ENCODE data around the gene NRG4.
"Not testable (repeated sequence)": the region's sequence is repeated elsewhere in the genome, so short reads cannot be mapped to it uniquely, and the experiment has no call there.

Gene NRG4

DNA sequence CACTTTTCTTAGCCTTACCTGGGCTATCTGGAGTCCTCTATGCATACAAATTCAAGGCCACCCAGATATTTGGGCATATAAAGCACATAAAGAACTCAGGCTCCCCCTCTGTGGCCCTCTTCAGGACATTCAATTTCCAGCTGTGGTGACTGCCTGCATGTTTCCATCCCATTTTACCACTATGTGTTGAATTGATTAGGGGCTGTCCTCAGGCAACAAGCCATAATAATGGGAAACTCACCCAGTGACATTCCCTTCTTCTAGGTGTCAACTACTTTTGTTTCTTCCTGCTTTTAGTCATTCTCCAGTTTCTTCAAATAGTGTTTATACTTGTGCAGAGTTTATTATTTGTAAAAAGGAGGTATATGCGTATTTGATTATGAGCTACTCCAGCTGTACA, 18.0 kb downstream of the NRG4 start:
- no peak for FAIRE-seq
- TF ChIP-seq, protein P1, sequence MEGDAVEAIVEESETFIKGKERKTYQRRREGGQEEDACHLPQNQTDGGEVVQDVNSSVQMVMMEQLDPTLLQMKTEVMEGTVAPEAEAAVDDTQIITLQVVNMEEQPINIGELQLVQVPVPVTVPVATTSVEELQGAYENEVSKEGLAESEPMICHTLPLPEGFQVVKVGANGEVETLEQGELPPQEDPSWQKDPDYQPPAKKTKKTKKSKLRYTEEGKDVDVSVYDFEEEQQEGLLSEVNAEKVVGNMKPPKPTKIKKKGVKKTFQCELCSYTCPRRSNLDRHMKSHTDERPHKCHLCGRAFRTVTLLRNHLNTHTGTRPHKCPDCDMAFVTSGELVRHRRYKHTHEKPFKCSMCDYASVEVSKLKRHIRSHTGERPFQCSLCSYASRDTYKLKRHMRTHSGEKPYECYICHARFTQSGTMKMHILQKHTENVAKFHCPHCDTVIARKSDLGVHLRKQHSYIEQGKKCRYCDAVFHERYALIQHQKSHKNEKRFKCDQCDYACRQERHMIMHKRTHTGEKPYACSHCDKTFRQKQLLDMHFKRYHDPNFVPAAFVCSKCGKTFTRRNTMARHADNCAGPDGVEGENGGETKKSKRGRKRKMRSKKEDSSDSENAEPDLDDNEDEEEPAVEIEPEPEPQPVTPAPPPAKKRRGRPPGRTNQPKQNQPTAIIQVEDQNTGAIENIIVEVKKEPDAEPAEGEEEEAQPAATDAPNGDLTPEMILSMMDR (IDR thresholded peaks at IDR 0.05; ENCODE audit: insufficient read depth, missing control alignments), result no peak

DNA sequence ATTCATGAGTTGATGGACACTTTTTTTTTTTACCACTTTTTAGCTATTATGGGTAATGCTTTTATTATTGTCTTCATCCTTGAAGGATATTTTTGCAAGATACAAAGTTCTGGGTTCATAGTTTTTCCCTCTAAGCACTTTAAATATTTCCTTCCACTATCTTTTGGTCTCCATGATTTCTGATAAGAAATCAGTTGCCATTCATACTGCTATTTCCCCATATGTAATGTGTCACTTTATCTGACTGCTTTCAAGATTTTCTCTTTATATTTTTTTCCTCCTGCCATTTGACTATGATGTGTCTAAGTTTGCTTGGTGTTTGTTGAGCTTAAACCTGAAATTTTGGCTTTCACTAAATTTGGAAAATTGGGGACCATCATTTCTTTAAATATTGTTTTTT, 19.3 kb downstream of the NRG4 start:
- no peak for DNase-seq (ENCODE audit: insufficient read length, low spot score)
- FAIRE-seq, result no peak
- TF ChIP-seq, protein P1 (IDR thresholded peaks at IDR 0.05; ENCODE audit: insufficient read depth, missing control alignments), result no peak

More for the DNA sequence above, 18.0 kb downstream of the NRG4 start:
- DNase-seq (ENCODE audit: insufficient read length, low spot score), result no peak

DNA sequence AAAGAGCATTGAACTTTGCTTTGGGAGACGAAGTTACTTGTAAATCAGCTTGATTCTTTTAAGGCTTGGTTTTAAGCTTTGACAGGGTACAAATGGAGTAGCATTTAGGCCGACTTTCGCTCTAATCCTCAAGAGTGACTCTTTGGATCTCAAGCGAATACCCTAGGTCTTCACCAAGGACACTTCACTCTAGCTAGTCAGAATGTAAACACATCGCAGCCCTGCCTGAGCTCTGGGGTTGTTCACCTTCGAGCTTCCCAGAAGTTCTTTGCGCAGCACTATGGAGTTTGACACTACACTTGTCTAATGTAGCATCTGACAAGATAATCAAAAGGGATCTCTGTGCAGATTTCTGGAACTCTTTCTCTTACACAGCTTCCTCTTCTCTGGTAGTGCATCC, 22.3 kb downstream of the NRG4 start:
- no peak for DNase-seq (ENCODE audit: insufficient read length, low spot score)
- no peak for FAIRE-seq
- TF ChIP-seq, protein P1 (IDR thresholded peaks at IDR 0.05; ENCODE audit: insufficient read depth, missing control alignments), result no peak

GRCh38 chr15:75989045-75989444, 23.2 kb downstream of the NRG4 start:
- FAIRE-seq (no peak), DNase-seq (ENCODE audit: insufficient read length, low spot score) (no peak)
- TF ChIP-seq, protein P1 (IDR thresholded peaks at IDR 0.05; ENCODE audit: insufficient read depth, missing control alignments), result no peak

- DNase-seq (ENCODE audit: insufficient read length, low spot score), result no peak
- TF ChIP-seq, protein P1 (IDR thresholded peaks at IDR 0.05; ENCODE audit: insufficient read depth, missing control alignments), result no peak
- FAIRE-seq, result no peak
Measured at GRCh38 chr15:75985971-75986370, 26.3 kb downstream of the NRG4 start.

DNA sequence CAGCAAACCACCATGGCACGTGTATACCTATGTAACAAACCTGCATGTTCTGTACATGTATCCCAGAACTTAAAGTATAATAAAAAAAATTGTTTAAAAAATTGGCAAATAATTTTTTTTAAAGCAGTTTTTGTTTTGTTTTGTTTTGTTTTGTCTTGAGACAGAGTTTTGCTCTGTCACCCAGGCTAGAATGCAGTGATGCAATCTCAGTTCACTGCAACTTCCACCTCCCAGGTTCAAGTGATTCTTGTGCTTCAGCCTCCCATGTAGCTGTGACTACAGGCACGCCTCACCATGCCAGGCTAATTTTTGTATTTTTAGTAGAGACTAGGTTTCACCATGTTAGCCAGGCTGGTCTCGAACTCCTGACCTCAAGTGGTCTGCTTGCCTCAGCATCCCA, 27.5 kb downstream of the NRG4 start:
- DNase-seq (ENCODE audit: insufficient read length, low spot score); FAIRE-seq: not testable (repeated sequence)

DNA sequence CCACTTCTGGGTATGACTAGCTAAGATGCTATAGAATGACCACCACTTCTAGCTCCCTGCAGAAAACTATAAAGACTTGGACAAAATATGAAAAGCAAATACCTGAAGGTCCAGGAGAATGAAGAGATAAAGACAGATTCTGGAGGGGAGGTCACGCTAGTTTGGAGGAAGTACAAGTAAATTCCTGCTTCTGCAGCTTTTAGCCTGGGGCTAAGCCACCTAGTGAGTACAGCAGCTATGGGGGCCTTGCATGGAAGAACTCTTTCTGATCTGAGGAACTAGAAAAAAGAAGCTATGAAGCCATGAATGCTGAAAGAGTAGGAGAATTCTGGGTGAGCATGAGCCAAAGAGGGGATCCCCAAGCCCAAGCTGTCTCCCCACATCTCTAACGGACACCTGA, 29.8 kb downstream of the NRG4 start:
- FAIRE-seq (no peak), DNase-seq (ENCODE audit: insufficient read length, low spot score) (no peak)
- TF ChIP-seq, protein P1 (IDR thresholded peaks at IDR 0.05; ENCODE audit: insufficient read depth, missing control alignments), result no peak

- DNase-seq (ENCODE audit: insufficient read length, low spot score) (no peak), FAIRE-seq (no peak)
Measured at GRCh38 chr15:75981149-75981815, 30.9 kb downstream of the NRG4 start.

GRCh38 chr15:75976766-75977165, 35.5 kb downstream of the NRG4 start:
- FAIRE-seq; DNase-seq (ENCODE audit: insufficient read length, low spot score): not testable (repeated sequence)

More at GRCh38 chr15:75981149-75981815, 30.9 kb downstream of the NRG4 start:
- TF ChIP-seq, protein P1 (IDR thresholded peaks at IDR 0.05; ENCODE audit: insufficient read depth, missing control alignments), result no peak
